Tongue (tissue), 2 donors: Measurements from ENCODE around the gene UBL7. TPM values are rescaled to one million over a fixed set of nuclear protein-coding genes. Genes with fewer than 3 reads are reported as not detected.
A peak's percentile ranks its signal among the peaks of the same experiment; 100 is the strongest.
"Not testable (repeated sequence)": the region's sequence is repeated elsewhere in the genome, so short reads cannot be mapped to it uniquely, and the experiment has no call there.

Experiments used
- DNase-seq: peaks from one replicate; pipeline ENCODE4 v3.0.0-alpha.2; 2015
- total RNA-seq: library from RNA; depleted of rRNA; stranded (reverse); fragments of >200 nt; gene quantifications from one replicate; pipeline ENCODE4 v1.2.3, GENCODE V29; 2014

The UBL7 gene
- total RNA-seq, 1 donor from 2014 or later, result 21.4 TPM

DNA sequence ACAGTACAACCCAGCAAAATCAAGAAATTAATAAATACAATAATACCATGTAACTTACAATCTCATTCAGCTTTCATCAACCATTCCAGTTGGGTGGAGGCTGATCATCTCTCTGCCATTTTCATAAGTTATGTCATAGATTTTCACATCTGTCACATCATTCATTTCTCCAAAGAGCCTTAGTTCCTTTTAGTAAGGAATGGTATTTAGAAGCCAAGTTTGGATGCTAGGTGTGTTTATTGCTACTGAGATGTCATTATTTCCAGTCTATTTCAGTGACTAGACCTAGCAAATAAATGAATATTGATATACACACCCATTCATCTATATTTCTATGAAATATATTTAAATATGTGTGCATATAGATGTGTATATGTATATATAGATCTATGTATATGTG is 2.7 kb upstream of the UBL7 start:
- DNase-seq, result no peak

DNA sequence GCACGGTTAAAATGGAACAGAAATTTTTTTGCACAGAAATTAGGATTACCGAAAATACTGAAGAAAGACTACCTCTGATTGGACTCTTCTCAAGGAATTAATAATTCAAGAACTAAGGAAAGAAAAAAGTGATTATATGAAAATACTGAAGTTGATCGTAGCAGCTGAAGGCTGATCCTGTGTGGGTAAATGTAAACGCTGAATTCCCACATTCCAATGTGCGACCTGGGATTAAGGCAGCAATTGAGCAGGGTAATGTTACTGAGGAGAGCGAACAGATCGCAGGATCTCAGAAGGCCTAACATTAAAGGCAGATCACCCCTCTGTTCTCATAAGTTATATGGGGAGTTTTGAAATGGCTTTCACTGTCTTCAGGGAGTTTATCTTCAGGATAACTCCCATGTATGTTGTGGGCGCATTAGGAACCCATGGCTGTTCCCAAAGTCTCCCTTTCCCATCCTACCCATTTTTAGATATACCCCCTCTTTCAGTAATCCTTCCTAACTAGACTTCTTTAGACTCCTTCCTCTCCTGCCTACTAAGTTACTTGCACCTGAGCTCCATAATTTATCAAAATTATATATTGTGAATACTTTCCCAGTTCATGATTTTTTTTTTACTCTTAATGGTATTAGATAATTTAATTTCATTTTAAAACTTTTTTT is 1.0 kb upstream of the UBL7 start:
- peak; percentile 24 for DNase-seq

DNA sequence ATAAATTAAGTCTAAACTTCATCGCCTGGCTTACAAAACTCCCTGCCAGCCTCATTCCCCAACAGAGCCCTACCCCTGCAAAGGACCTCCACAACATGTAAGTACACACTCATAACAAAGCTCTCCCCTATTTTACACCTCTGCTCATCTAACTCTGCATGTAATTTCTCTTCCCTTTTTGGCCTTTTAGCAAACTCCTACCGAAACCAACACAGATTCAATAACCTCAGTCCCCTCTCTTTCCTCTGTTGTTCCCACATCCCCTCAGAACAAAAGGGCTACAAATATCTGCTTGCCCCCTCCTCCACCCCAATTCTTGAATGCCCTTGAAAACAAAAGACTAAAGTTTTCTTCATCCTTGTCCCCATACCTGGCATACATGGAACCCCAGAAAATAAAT is 662 bp downstream of the UBL7 start:
- no peak for DNase-seq

DNA sequence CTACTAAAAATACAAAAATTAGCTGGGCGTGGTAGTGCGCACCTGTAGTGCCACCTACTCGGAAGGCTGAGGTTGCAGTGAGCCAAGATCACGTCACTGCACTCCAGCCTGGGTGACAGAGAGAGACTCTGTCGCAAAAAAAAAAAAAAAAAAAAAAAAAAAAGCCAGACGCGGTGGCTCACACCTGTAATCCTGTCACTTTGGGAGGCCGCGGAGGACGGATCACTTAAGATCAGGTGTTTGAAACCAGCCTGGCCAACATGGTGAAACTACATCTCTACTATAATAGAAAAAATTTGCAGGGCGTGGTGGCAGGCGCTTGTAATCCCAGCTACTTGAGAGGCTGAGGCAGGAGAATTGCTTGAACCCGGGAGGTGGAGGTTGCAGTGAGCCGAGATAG is 1.2 kb downstream of the UBL7 start:
- DNase-seq, result not testable (repeated sequence)

DNA sequence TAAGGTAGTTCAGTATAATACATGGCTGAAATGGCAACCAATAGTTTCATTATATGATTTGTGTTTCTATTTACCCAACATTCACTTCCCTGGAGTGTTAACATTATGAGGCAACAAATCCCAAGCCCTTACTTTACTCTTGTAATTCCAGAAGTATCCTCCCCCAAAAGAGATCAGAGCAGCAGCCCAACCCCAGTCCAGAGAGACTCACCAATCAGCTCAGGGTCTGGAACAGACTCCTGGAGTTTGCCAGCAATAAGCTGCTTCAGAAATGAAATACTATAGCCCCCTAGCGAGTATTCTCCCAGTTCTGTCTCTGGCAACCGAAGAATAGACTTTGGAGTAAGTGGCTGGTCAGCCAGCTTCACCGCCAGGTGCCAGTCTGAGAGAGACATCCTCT is 2.5 kb downstream of the UBL7 start:
- no peak for DNase-seq

DNA sequence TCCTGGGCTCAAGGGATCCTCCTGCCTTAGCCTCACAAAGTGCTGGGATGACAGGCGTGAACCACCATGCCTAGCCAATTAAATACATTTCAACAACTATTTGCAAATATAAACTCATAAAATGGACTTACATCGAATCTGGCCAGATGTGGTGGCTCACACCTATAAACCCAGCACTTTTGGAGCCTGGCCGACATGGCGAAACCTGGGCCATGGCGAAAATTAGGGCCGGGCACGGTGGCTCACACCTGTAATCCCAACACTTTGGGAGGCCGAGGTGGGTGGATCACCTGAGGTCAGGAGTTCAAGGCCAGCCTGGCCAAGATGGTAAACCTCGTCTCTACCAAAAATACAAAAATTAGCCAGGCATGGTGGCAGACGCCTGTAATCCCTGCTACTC is 3.9 kb downstream of the UBL7 start:
- not testable (repeated sequence) for DNase-seq

DNA sequence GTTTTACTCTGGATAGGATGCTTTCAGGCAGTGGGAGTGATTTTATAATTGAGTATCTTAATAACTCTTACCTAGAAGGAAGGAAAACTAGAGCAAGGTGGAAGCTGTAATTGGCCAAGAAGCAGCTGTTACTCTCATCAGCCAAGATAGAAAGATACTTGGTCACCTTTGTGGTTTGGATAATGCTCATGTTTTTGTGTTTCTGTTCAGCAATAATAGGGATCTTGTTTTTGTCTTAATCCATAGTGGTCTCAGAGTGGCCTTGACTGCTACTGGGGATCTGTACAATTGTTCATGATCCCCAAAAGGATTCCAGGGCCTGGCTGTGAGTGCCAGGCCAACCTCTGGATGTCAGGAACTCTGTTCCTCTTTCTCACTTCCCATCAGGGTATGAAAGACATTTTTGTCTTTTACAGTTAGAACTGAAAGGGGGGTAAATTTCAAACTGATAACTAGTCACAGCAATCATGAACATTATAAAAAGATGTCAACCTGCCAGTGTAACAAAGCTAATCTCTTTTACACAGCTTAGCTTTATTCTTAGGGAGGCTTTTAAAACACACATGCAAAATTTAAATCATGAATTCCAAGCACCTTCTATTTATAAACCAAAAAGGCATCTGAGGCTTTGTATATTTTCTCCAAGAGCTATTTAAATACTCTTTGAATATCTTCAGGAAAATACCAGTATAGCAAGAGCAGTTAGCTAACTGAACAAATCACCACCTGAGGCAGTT is 6.0 kb downstream of the UBL7 start:
- no peak for DNase-seq

DNA sequence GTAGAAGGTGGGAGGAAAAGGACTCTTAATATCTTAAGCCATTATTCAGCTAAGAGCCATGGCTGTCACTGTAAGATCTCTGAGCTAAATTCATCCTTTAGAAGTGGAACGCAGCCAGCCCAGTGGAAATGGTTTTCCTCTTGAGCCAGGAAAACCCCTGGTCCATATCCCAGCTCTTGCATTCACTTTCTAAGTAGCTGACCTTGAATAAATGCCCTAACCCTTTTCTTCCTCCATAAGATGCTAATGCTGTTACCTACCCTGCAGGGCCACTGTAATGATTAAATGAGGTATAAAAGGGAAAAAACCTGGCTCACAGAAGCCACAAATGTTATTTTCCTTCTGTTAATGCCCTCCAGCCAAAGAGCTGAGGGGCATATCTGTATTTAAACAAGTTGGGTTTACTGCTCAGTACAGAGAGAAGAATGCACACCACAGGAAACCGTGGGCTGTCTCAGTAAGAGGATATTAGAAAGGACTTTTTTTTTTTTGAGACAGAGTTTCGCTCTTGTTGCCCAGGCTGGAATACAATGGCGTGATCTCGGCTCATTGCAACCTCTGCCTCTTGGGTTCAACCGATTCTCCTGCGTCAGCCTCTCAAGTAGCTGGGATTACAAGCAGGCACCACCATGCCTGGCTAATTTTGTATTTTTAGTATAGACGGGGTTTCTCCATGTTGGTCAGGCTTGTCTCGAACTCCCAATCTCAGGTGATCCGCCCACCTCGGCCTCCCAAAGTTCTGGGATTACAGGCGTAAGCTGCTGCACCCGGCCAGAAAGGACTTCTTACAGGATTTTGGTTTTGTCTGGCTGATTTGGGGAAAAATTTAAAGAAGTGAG is 6.8 kb downstream of the UBL7 start:
- no peak for DNase-seq

DNA sequence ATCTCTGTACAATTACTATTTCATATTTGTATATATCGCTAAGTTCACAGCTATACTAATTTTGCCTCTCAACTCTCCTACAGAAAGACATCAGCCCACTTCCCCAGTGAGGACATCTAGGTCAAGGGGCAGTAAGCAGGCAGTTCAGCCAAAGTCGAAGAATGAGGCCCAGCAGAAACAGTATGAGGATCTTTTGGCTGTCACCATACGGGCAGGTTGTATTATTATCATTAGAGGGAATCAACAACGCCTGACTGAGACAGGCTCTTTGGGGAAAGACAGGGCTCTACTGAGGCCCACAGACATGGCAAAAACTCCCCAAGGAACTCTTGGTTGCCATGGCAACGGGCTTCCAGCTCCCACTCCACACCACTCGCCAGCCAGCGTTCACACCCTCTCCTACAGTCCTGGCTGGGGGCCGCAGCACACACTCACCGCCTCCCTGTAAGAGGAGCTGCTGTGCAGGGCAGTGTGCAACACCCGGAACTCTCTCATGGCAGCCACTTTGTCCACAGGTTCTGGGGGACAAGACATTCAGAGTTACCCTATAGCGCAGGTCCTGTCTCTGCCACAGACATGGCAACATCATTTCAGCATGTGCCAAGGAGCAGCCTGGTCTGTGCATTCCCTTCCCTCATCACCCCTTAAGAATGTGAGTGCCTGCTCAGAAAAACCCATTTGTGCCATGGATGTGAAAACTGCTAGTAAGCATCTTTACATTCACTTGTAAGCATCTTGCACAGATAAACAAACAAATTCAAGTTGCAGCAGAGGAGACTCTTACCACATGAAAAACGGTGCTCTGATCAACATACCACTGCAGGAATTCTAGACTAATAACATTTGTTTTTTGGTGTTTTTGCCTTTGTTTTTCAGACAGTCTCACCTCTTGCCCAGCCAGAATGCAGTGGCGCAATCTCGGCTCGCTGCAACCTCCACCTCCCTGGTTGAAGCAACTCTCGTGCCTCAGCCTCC is 8.8 kb downstream of the UBL7 start:
- no peak for DNase-seq

DNA sequence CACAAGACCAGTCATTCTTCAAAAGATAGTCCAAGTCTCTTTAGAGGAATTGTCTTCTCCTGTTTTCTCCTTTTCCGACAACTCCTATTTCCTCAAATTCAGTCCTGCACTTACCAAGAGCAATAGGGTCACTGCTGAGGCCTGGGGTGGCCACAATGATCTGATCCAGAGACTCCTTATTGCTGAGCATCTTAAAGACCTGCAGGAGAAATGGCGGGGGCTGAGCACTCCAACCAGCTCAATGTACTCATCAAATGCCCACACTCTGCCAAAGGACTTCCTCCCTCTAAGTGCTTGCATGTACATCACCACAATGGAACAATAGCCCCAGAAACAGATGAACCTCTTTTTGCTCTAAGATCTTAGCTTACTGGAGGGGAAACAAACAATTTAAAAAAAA is 9.6 kb downstream of the UBL7 start:
- no peak for DNase-seq

DNA sequence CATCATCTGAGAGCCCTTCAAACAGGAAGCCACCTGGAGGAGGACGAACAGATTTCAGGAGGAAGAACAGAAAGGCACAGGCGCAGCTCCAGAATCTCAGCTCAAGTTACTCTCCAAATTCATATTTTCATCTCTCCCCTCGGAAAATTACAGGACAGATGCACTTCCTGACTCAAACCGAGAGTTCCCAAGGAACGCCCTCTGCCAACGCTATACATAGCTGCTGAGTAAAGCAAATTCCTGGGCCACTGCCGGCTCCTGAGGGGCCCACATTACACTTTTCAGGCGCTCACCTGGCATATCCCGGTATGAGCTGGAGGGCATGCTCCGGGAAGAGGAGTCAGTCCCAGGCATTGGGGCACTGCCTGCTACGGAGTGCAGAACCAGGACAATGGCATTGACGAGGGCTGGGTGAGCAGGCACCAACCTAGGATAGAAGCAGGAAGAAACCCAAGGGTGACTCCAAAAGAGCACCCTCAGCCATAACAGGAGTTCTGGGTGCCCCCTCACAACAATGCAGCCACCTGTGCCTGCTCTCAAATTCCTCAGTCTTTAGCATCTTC is 11.2 kb downstream of the UBL7 start:
- no peak for DNase-seq

DNA sequence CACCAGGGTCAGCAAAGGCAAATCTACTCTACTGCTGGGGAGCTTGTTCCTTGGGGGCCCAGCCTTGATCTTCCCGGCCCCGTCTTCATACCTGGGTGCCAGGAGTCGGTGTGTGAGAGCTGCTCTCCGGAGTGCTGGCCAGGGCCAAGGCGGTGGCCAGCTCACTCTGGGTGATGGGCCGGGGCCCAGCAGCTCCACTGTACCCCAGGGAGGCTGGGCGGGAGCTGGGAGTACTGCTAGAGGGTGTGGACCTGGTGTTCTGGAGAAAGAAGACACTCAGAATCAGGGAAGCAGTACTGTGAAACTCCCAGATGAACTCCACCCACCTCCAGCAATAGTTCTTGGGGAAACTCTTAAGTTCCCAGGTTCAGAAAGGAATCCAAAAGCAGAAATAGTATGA is 11.9 kb downstream of the UBL7 start:
- no peak for DNase-seq

DNA sequence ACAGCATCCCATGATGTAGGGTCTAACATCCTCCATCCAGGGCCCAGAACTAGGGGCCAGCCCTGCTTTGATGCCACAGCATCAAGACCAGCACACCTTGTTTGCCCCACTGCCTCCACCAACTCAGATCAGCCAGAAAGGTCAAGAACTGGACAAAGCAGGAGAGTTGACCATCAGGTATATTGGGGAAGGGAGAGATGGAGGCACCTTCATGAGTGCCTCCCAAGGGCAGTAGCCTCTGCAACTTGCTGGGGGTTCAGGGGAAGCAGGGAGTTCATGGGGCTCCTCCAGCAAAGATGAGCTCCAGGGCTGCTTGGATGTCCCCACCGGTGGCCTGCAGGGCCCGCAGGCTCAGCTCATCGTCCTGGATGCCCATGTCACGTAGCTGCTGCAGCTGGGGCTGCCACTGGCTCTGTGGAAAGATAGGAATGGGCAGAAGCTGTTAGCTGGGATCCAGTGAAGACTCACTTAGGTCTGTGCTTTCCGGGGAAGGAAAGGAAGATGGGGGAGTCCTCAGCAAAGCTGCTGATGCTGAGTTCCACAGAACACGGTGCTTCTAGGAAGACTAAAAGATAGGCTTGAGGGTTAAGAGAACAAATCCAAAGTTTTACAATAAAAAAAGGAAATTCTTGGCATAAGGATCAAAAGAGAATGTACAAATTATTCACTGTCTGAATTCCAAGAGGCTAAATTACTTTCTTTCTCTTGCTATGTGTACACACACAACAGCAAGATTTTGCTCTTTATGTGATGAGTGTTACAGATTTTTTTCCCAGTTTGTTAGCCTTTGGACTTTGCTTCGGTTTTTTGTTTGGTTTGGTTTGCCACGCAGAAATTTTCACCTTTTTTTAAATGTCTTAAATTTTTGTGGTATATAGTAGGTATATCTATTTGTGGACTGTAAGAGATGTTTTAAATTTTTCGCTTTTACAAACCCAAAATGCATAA is 14.9 kb downstream of the UBL7 start:
- DNase-seq, result no peak

DNA sequence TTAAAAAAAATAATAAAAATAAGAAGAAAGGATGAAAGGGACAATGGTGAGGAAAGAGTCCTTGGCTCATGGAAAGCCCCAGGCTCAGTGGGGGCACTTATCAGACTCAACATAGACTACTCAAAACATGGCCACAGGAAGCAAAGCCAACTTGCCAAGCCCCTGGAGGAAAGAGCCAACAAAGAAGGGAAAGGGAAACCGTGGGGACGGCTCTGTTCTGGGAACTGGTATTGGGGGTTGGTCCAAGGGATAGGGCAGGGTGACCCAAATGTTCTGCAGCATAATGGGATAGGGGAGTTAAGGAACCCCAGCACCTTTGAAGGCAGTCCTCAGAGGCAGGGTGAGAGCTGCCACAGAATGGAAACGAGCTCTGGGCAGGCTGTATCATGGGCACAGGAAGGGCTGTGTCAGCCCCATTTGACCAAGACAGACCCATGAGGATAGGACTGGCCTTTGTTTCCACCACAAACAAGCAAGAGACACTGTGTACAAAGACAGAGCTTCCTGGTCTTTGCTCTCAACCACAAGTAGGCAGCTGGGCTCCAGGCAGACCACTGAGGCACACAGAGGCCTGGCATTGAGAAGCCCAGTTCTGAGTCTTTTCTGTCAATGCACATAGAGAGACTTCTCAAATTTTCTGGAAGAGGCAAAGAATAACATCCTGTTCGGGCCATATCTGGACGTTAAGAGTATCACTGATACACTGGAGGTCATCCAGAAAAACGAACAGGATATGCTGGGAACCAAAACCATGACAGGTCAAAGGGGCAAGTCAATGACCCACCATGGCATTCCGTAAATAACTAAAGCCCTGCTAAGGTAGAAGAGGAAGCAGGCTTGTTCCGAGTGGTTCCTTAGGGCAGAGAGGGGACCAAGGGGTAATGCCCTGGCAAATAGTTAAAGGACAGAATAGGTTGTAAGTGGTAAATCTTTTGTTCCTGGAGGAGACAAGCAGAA is 16.6 kb downstream of the UBL7 start:
- no peak for DNase-seq

DNA sequence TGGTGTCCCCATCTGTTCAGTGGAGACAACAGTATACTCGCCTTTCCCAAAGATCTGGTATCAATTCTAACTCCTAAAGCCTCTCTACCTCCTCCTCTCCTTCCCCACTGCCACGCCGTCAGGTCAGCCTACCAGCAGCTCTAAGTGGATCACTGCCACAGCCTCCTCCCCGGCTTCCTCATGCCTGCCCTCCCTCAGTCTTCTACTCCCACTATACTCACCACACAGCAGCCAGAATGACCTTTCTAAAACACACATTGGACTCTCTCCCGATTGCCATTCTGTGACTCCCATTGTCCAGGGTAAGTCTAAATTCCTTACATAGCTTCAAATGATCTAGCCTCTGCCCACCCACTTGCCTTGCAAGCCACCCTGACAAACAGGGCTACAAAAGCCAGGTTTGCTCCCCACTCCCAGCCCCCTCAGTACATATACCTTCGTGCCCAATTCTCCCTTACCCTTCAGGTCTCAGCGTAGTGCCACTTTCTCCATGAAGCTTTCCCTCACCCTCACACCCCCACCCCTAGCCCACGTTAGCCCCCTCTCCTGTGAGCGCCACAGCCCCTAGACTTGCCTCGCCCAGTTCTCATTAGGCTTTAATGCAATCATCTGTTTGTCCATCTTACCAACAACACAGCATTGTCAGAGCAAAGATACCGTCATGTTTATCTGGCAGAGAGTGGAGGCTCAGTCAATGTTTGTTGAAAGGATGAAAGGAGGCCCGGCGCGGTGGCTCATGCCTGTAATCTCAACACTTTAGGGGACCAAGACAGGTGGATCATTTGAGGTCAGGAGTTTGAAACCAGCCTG is 17.7 kb downstream of the UBL7 start:
- no peak for DNase-seq

DNA sequence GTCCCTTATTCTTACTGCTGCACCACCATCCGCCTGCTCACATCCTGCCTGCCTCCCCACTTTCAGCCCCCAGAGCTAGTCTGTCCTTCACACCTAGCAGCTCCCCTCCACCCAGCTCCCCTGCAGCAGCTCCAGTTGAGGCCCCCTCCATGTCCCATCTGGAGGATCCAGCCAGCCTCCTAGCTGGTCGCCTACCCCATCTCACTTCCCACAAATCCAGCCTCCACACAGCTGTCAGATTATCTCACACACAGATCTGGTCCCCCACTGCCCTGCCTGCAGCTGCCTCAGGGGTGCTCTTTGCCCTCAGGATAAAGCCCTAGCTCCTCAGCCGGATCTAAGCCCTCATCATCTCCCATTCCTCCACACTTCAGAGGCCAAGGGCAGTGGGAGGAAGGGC is 18.4 kb downstream of the UBL7 start:
- no peak for DNase-seq

DNA sequence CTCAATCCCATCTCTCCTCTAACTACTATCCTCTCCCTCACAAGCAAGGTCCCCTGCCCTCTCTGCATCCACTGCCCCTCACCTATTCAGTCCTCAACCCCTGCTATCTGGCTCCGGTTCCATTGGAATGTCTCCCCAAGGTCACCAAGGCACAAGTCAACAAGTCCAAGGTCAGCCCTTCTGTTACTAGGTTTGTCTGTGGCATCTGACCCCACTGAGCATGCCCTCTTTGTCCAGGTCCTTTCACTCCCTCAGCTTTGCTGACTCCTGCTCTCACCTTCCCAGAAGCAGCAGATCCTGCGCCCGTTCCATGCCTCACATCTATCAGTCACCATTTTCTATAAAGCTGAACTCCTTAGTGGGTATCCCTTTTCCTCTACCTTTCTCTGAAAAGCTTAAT is 18.9 kb downstream of the UBL7 start:
- no peak for DNase-seq

DNA sequence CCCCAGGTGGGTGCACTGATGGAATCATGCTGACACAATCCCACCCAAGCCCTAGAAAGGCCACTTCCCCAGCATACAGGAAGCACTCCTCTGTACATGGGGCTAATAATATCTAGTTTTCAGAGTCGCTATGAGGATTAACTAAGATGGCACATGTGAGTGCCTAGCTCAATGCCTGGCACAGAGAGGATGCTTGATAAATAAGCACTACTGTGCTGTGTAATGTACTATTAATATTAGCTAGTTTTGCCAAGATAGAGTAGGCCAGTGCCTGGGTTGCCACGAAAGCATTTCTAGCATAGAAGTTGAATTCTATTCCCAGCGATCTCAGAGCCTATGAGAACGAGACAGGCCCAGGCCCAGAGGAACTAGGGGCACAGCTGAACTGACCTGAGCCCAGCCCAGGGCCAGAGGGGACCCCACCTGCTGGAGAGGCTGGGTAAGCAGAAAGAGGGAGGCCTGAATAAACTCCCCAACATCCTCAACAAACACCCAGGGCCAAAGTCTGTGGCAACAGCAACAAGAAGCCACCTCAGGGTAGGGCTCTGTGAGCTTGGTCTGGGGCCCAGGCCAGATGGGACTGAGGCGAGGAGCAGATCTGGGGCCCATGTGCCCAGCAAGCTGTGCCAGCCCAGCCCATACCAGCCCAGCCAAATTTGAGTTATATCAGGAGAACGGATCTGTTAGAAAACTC is 19.6 kb downstream of the UBL7 start:
- no peak for DNase-seq
